Esophagus mucosa (tissue), 1 donor: ENCODE results near the gene SMIM36. TPM values are rescaled to one million over a fixed set of nuclear protein-coding genes. Genes with fewer than 3 reads are reported as not detected.
"Not testable (repeated sequence)": the region's sequence is repeated elsewhere in the genome, so short reads cannot be mapped to it uniquely, and the experiment has no call there.

ENCODE experiments used
- ATAC-seq: fragments of 200-7000 bp; cut with Tn5 transposase; one replicate; pipeline ENCODE4 v1.9.1; 2020
- total RNA-seq: library from RNA; stranded (reverse); gene quantifications from one replicate; pipeline ENCODE4 v1.2.4, GENCODE V29; 2023
- donor health status: DM: yes; HTN: yes; CAD: no.

The SMIM36 gene
- not detected for total RNA-seq

DNA sequence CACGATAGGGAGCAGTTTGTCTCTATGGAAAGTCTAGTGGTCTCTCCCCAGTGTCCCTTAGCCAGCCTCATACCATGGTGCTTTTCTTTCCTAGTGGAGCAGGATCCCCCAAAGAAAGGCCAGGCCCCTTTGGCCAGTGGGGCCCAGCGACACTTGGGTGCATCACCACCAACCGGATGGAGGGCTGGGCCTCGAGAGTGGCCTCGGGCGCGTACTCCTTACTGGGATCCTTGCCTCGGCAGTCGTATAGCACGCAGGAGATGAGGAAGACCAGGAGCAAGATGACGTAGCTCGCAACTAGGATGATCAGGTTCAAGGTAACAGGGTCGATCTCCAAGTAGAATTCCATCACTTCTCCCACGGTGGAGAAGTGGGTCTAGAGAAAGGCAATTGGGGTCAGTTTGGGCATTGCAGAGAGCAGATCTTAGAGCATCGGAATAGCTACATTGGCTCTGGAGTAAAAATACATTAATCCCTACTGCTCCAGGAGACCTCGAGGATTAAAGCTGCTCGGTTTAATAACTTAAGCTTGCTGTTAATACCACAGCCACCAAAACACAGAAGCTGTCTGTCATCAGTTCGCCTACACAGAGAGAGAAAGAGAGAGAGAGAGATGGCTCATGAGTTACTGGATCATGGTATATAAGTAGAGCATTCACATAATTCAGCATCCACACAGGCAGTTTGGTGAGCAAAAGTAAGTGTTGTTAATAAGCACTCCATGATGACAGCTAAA, at the start of gene SMIM36:
SMIM36 (minus strand) TSS at position 467 of the 736 bp plus-strand sequence.
- ATAC-seq = no peak

DNA sequence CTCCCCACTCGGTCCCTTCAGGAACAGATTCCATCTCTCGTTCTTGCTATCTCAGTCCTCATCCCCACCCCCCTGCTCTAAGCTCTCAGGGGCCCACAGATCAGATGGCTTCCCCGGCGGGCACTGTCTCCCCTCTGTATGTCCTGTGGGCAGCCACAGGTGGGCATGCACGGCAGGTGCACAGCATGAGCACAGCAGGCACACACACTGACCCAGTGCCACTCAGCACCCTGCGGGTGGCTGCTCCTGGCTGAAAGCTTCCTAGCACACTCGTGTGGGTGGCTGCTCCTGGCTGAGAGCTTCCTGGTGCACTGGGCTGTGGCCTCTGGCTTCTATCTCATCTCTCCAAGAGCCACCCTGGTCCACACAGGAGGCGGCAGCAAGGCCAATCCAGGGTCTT, 44.5 kb upstream of the SMIM36 start:
- no peak for ATAC-seq

DNA sequence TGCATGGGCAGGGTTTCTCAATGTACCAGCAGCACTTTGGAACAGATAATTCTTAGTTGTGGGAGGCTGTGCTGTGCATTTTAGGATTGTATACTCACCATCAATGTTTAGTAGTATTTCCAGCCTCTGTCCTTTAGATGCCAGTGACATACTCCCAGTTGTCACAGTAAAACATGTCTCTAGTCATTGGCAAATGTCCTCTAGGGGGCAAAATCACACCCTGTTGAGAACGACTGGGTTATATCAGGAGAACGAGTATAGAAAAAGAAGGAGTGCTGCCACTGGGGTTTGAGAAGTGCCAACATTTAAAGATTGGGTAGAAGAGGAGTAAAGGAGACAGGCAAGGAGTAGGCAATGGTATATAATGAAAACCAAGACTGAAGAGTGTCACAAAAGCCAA, 37.9 kb upstream of the SMIM36 start:
- no peak for ATAC-seq

DNA sequence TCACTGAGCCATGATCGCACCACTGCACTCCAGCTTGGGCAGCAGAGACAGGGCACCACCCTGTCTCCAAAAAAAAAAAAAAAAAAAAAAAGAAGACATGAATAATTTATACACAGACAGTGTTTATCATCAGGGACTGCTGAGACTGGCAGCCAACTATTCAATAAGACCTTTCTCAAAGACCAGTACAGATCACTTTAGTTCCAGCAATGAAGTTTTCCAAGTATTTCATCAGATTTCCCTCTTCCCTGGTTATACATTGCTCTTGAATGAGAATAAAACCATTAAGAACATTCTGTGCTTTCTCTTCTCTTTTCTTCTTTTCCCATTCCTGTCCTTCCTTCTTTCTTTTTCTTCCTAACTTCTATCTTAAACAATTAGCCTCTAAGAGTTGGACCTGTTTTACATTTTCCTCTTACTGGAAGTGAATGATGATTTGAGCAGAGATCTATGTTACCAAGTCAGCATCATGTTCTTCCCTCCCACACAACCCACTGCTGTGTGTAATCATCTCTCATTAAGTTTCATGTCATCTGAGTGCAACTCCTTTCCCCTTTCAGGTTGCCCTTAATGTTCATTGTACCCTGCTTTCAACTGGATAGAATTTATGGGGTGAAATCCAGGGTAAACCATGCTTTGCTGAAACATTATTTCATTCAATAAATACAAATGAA, 35.9 kb upstream of the SMIM36 start:
- no peak for ATAC-seq

DNA sequence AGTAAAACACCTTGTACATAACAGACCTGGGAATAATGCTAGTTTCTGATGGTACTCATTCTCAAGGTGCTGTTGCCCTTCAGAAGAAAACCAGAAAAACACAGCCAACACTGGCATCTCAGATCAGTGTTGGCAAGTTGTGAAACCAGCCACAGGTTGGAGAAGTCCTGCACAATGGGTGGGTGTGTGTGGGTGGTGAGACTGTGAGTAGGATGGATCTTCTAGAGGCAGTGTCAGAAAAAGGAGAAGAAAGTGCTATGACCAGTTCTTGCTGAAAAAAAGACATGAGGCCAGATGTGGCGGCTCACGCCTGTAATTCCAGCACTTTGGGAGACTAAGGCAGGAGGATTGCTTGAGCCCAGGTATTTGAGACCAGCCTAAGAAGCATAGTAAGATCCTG, 35.2 kb upstream of the SMIM36 start:
- ATAC-seq = no peak

DNA sequence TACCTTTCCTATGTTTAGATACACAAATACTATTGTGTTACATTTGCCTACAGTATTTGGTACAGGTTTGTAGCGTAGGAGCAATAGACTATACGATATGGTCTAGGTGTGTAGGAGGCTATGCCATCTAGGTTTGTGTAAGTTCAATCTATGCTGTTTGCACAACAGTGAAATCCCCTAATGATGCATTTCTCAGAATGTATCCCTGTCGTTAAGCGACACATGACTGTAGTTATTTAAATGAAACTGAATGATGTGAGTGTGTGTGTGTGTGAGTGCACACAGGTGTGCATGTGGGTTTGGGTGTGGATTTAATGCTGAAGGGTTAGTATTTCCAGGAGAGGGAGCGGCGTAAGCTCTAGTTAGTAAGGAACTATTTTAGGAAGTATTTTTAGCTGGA, 34.6 kb upstream of the SMIM36 start:
- ATAC-seq = no peak

DNA sequence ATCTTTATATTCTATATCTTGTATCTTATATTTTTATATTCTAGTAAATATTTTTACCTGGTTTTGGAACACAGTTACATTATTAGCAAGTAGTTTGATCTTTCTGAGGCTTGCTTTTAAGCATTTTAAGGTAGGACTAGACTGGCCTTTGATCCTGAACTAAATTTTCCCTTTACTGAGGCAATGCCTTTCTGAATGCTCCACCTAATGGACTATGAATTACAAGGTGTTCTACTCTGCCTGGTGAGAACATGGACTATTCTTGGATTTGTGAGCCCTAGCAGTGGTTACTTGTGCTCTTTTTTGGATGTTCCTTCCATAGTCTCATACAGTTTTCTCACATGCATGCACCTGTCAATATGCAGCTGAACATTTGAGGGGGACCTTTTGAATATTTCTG, 32.5 kb upstream of the SMIM36 start:
- no peak for ATAC-seq

DNA sequence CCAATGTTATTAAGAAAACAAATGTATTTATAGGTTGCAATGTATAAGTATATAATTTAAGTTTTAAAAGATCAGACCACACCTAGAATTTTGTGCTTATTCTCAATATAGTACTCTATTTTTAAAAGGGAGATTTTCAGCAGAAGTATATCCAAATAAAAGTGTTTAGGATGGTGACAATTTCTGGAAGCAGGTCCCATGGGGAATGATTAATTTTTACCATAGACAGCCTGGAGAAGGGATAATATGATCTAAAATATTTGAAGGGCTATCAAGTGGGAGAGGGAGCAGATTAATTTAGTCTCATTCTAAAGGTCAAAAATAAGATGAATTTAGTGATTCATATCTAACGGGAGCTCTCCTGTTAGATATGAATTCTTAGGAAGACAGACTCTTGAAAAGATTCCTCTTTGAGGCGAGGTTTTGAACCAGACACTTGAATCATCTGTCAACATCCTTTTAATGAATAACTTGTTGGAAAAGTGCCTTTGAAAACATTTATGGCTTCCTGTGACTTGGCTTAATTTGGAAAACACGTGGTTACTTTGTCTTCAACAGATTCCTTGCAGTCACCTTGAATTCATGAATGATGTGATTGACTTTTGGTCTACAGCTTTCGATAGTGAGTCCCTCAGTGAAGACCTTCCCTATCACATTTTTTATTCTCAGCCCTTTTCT, 29.3 kb upstream of the SMIM36 start:
- no peak for ATAC-seq

DNA sequence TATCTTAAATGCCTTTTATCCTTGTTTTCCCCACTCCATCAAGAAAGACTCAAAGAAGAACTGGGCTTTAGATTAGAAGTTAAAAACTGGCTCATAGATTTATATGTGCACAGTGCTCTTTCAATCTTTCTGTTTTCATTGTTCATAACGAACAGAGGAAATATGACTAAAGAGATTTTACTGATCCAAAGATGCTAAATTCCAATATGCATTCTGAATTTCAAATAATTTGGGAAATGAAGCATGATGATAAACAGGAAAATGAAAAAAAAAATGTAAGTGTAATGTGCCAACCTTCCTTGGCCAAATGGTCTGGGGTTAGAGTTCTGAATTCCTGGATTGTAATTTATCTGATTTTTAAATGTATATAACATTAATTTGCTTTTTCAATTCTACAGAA, 25.0 kb upstream of the SMIM36 start:
- no peak for ATAC-seq

DNA sequence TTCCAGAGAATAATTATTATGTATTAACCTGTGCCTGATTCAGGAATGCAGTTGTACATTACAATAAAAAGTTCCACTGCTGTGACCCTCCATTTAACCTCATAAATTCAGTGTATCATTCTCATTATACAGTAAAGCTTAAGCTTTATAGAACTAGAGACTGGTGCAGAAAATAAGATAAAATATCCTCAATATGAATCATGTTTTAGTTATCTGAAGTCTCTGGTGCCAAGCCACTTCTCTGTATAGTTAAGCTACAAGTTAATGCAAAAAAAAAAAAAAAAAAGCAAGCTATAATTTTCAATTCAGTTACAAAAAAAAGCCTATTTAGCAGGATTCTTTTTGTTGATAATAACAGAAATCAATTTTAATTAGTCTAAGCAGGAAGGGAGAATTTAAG, 22.4 kb upstream of the SMIM36 start:
- ATAC-seq = no peak

DNA sequence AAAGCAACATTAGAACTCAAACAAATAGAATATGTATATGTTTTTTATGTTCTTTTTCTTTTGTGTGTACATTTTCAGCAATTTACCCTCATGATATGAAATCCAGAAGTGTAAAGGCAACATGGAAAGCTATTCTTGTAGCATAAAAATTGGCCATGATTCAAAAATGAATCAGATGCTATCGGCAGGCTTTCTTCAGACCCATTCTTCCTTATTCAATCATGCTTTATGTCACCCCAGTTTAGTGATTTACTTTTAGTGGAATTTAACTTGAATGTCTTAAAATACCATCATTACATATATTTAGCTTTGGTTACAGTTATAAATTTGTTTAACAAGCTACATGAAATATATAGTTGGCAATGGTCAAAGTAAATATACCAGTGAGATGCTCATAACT, 21.4 kb upstream of the SMIM36 start:
- no peak for ATAC-seq

DNA sequence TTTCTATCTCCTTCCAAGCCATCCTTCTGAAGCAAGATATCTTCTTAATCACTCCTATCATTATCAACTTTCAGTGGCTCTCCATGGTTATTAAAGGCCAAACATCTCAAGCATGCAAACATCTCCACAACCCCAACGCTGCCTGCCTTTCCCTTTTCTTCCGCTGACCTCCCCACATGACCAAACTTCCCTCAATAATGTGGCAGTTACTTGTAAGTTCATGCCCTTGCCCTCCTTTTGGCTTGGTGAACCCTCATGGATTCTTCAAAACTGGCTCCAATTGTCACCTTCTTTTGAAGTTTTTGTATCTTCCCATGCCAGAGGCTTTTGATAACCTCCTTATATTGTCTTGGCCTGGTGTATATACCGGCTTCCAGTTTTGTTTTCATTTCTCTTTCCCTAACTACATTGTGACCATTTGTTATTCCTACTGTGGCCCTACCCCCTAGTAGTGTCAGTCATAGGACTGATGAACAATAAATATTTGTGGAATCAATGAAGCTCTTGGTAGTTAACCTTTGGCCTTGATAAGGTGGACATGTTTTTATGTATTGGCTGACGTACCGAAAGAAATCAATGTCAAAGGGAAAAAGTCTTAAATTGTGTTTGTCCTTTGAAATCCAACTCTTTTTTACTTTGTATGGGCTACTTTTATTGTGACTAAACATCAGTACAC, 19.9 kb upstream of the SMIM36 start:
- no peak for ATAC-seq

DNA sequence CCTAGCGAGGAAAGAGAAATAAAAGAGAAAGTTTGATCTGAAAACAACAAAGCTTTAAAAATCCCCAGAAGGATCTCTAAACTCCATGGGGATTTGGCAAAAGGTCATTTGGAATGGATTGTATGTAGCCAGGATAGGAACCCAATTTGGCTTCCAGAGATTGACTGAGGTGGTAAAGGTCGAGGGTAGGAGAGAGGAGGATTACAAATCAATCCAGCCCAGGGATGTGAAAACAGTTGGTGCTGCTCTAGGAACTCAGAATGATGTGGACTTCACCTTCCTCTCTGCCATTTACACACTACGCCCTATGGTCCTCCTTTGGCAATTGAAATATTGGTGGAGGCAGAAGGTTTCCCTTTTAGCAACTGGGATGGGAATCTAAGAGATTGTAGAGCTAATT, 18.8 kb upstream of the SMIM36 start:
- ATAC-seq = no peak

DNA sequence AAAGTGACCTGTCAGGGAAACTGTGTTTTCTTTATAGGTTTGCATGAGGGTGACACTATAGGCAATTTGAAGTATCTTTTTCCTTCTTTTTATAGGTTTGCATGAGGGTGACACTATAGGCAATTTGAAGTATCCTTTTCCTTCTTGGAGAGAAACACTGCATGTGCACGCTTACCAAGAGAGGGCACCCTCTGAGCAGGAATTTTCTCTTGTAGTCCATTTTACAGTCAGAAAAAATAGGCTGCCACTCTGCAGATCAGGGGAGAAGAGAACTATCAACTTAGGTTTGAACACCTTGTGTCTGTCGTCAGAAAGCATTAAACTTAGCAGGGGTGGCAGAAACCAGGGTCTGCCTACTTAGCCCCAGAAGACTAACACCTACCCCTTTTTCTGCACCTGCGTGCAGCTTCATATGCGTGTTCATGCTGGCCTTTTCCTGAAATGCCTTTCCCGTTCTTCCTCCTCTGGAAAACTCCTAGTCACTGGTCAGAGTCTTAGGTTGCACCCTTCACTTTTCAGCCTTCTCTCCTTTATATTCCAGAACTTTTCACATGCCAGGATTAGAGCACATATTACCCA, 16.4 kb upstream of the SMIM36 start:
- no peak for ATAC-seq

DNA sequence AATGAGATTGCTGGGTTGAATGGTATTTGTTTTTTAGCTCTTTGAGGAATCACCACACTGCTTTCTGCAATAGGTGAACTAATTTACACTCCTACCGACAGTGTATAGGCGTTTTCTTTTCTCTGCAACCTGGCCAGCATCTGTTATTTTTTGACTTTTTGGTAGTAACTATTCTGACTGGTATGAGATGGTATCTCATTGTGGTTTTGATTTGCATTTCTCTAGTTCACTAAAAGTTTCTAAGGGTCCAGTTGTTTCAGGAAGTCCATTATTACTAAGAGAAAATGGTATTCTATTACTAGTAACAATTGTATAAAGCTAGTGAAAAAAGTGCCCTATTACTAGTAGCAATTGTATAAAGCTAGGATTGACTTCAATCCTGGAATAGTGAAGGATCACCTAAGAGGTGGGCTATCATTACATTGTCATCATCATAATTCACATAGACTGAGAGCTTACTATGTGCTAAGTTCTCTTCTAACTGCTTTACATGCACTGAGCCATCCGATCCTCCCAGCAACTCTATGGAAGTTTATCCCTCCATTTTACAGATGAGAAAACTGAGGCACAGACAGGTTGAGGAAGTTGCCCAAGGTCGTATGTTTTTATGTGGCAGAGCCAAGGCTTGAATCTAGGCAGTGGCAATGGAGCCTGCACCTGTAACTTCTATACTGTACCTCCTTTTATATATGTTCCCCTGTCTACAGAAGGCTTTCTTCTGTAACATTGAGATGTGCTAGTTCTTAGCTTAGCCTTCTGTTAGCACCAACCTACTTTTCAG, 13.4 kb upstream of the SMIM36 start:
- no peak for ATAC-seq

DNA sequence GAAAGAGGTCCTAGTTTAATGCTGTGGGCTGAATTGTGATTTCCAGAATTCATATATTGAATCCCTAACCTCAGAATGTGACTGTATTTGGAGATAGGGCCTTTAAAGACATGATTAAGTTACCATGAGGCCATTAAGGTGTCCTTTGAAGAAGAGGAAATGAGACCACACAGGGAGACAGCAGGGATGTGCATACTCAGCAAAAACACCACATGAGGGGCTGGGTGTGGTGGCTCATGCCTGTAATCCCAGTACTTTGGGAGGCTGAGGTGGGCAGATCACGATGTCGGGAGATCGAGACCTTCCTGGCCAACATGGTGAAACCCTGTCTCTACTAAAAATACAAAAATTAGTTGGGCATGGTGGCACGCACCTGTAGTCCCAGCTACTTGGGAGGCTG, 11.8 kb upstream of the SMIM36 start:
- not testable (repeated sequence) for ATAC-seq

DNA sequence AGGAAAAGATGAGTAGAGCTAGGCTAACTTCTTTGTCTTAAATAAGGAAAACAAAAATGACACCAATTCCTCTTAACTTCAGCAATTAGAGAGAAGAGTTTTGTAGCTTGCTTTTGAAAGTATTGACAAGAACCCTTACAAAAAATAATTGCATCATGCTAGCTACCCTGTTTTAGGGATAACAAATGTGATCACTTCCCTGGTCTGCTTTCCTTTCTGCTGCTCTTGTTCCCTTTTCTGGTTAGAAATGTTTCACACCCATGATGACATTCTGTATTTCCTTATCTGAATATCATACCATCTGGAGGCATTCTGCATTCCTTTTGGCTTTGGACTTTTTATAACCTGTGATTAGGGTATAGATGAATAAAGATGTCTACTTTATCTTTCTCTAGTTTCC, 9.9 kb upstream of the SMIM36 start:
- no peak for ATAC-seq

DNA sequence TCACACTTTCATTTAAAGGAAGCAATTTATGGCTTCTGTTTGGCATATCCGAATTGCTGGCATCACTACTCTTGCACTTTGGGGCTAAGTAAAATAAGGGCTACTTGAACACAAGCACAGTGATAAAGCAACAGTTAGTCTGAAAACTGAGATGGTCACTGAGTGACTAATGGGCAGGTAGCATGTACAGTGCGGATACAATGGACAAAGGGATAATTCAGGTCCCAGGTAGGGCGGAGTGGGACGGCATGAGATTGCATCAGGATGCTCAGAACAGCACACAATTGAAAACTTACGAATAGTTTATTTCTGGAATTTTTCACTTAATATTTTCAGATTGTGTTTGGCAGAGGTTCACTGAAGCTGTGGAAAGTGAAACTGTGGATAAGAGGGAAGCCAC, 9.2 kb upstream of the SMIM36 start:
- no peak for ATAC-seq

DNA sequence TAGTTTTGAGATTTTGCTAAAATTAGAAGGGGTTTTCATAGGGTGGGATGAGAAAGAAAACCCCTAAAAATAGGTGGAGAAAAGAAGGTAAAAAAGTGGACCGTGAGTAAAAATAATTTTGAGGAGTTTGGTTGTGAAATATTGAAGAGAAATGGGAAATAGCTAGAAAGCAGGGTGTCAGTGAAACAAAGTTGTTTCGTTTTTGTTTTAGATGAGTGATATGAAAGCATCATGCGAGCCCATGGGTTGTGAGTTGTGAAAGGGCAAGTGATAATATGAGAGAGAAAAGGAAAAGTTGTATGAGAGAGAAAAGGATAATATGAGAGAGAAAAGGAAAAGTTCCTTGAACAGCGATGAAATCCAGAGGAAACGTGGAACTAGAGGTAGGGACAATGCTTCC, 7.3 kb upstream of the SMIM36 start:
- no peak for ATAC-seq

DNA sequence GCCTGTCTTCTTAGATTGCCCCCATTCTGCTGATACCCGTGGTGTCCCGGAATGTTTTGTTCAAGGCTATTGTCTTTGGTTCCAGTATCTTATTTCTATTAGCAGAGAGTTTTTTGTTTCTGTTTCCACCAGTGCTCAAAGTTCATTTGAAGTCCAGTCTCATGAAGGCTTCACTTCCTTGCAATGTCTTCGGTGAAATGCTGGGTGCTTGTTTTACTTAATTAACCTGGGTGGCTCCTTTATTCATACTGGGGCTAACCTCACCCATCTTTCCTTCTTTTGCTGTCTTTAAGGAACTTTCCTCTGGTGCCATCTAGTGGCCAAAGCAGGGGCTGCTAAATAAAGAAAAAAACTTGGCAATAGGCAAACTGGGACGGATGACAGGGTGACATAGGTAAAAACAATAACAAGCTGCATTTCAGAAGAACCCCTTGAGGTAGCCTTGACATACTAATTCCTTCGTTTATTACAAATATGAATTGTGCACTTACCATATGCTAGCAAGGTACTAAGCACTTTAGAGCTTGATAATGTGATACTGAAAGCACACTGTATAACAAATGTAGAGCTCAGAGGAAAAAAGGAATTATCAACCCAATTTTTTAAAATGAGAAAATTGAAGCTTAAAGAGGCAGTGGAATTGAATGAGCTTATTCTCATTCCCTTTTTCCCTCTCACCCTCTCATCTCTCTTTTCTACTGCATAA, 2.8 kb upstream of the SMIM36 start:
- ATAC-seq = peak; percentile 60

DNA sequence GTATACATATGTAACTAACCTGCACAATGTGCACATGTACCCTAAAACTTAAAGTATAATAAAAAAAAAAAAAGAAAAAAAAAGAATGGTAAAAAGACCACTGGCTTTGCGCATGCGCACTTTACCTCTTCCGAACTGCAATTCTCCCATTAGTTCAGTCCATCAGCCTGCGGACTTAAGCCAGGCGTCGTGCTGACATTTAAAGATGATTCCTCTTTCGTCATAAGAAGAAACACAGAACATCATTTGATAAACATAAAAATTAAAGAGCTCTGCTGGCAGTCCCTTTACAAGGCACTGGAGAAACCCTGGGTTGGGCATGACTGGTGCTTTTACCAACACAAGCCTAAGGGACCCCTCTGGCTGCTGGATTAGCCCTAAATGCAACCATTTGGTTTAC, 3.6 kb downstream of the SMIM36 start:
- ATAC-seq = not testable (repeated sequence)

DNA sequence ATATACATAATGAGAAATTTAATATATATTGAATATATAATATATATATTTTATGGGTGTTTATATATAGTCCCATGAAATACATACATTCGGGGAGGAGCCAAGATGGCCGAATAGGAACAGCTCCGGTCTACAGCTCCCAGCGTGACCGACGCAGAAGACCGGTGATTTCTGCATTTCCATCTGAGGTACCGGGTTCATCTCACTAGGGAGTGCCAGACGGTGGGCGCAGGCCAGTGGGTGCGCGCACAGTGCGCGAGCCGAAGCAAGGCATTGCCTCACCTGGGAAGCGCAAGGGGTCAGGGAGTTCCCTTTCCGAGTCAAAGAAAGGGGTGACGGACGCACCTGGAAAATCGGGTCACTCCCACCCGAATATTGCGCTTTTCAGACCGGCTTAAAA, 9.6 kb downstream of the SMIM36 start:
- not testable (repeated sequence) for ATAC-seq
